Gastroesophageal sphincter (tissue), 4 donors: ENCODE measurements around the gene VAV2. TPM values are rescaled to one million over a fixed set of nuclear protein-coding genes. Genes with fewer than 3 reads are reported as not detected.
A peak's percentile ranks its signal among the peaks of the same experiment; 100 is the strongest.

Experiments used
- ATAC-seq: fragments of 150-250 bp; one replicate; pipeline ENCODE4 v1.9.1; 2016; ENCODE audit warnings: mild to moderate bottlenecking, moderate library complexity
- H3K27ac ChIP-seq, 4 donors: fragments of 200-600 bp; sonication (generic) in 3 of 4; 1 replicate in 3 of 4; 2 replicates in 1 of 4; pipeline ENCODE4 v1.5.1; 2016 to 2019
- H3K27me3 ChIP-seq: fragments of 200-600 bp; sonication (generic); one replicate; pipeline ENCODE4 v1.5.1; 2019
- H3K36me3 ChIP-seq, 2 donors: fragments of 200-600 bp; sonication (generic); one replicate each; pipeline ENCODE4 v1.5.1; 2019; ENCODE audit warnings: control low read depth in 1 of 2
- H3K4me1 ChIP-seq, 3 donors: fragments of 200-600 bp; sonication (generic); 1 replicate in 2 of 3; 2 replicates in 1 of 3; pipeline ENCODE4 v1.5.1; 2016 to 2019; ENCODE audit warnings: control low read depth in 2 of 3
- H3K4me3 ChIP-seq, 2 donors: fragments of 200-600 bp; sonication (generic); one replicate each; pipeline ENCODE4 v1.5.1; 2019; ENCODE audit warnings: mild to moderate bottlenecking in 1 of 2, moderate library complexity in 1 of 2
- H3K9me3 ChIP-seq, 3 donors: fragments of 200-600 bp; sonication (generic); one replicate each; pipeline ENCODE4 v1.5.1; 2017 to 2019; ENCODE audit warnings: control low read depth in 2 of 3
- EP300 ChIP-seq: sonication (generic); formaldehyde crosslinking; IDR thresholded peaks from one replicate; pipeline ENCODE4 v1.6.1; 2017; ENCODE audit warnings: antibody characterized with exemption, mild to moderate bottlenecking
- POLR2A ChIP-seq, 2 donors: fragments of 450-650 bp; IDR thresholded peaks; one replicate each; pipeline ENCODE4 v1.6.1; 2017; ENCODE audit warnings: antibody characterized with exemption in 2 of 2, mild to moderate bottlenecking in 2 of 2, moderate library complexity in 1 of 2
- POLR2AphosphoS5 ChIP-seq: sonication (generic); formaldehyde crosslinking; IDR thresholded peaks from one replicate; pipeline ENCODE4 v1.6.1; 2017; ENCODE audit warnings: antibody characterized with exemption
- WGBS, 2 donors: methylation state at CpG; one replicate each; pipeline ENCODE4 v1.1.5; 2018; ENCODE audit warnings: low coverage in 1 of 2; 5-methylcytosine and 5-hydroxymethylcytosine counted together
- total RNA-seq, 4 donors: library from RNA; depleted of rRNA; stranded (reverse); fragments of >200 nt; gene quantifications; one replicate each; pipeline ENCODE4 v1.1.0, GENCODE V29; 2016
- TF ChIP-seq, protein P1 (sequence below), 4 experiments: fragments of 200-600 bp in 2 of 4; fragments of 450-650 bp in 2 of 4; sonication (generic) in 1 of 4; IDR thresholded peaks; one replicate each; pipeline ENCODE4 v1.5.1; 2017 to 2019; ENCODE audit warnings: antibody characterized with exemption in 4 of 4, mild to moderate bottlenecking in 2 of 4, moderate library complexity in 2 of 4

The VAV2 gene
- total RNA-seq, 4 donors from 2014 or later = 7.7 to 16.8 (median 8.9) TPM

DNA sequence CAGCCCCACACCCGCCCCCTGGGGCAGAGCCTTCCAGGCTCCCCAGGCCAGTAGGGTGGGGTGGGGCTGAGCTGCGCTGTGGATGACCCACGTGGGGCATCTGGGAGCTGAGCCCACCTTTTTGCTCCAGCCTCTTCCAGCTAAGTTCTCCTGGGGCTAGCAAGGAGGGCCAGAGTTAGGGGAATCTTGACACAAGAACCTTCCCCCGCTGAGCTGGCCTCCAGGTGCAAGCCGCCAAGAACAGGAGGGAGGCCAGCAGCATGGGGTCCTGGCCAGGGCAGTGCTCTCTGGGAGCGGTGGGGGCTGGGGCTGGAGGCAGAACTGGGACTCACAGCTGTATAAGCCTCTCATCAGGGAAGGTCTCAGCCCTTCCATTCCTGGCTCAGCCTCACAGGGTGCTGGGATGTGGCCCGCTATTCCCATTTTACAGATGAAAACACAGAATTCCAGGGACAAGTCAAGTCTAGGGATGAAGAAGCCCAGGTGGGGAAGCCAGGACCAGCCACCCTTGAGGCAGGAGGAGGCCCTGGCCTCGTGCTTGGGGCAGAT lies 275.5 kb downstream of the VAV2 start:
- Histone ChIP-seq H3K9me3 (no peaks in the 10 kb centered on the region), H3K36me3 (no peaks in the 10 kb centered on the region), H3K4me3 (no peak overlapping the region), H3K27ac (peak overlapping the region in 1 of 4 donors; percentile 0), H3K4me1 (peaks cover 0 to 17% (median 0%) of the 10 kb centered on the region in 3 donors), H3K27me3 (peaks cover 16% of the 10 kb centered on the region)
- WGBS, 2 donors = 100% methylated on average over 1 of the region's 8 CpGs; no CpG with 5 or more reads in 1 of the 2 donors
- peak; percentile 45 for ATAC-seq
- TF ChIP-seq, protein P1, sequence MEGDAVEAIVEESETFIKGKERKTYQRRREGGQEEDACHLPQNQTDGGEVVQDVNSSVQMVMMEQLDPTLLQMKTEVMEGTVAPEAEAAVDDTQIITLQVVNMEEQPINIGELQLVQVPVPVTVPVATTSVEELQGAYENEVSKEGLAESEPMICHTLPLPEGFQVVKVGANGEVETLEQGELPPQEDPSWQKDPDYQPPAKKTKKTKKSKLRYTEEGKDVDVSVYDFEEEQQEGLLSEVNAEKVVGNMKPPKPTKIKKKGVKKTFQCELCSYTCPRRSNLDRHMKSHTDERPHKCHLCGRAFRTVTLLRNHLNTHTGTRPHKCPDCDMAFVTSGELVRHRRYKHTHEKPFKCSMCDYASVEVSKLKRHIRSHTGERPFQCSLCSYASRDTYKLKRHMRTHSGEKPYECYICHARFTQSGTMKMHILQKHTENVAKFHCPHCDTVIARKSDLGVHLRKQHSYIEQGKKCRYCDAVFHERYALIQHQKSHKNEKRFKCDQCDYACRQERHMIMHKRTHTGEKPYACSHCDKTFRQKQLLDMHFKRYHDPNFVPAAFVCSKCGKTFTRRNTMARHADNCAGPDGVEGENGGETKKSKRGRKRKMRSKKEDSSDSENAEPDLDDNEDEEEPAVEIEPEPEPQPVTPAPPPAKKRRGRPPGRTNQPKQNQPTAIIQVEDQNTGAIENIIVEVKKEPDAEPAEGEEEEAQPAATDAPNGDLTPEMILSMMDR (IDR thresholded peaks at IDR 0.05) = no peak
- TF ChIP-seq POLR2A (IDR thresholded peaks at IDR 0.05) = no peak
- no peak for TF ChIP-seq POLR2AphosphoS5
- no peak for TF ChIP-seq EP300

DNA sequence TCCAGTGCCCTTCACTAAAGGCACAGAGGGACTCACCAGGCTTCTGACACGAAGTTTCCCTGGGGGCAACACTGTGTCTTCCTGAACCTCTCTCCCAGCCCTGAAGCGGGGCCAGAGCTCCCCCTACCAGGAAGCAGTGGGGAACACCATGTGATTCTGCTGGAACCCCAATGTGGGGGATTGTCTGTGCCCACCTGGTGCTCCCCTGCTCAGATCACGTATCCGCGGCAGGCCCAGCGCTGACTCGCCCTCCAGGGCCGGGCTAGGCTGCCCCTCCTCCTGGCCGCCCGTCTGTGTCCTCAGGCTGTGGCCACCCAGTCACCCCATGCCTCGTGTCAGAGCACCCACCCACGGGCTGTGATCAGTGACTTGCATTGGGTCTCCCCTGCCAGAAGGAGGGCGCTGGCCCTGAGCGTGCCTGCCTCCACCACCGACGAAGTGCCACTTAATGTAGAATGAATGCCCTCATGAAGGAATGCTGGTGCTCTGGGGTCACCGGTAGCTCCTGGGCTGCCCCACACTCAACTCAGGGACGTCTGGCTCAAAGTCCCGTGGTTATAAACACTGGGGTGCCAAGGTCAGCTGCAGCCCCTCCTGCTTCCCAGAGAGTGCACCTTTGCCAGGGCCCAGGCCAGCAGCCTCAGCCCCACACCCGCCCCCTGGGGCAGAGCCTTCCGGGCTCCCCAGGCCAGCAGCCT lies 276.1 kb downstream of the VAV2 start:
- peak overlapping the region in 3 of 4 donors; percentile 0 to 29 (median 24) for H3K27ac ChIP-seq
- H3K36me3 ChIP-seq = no peaks in the 10 kb centered on the region
- ATAC-seq = no peak

DNA sequence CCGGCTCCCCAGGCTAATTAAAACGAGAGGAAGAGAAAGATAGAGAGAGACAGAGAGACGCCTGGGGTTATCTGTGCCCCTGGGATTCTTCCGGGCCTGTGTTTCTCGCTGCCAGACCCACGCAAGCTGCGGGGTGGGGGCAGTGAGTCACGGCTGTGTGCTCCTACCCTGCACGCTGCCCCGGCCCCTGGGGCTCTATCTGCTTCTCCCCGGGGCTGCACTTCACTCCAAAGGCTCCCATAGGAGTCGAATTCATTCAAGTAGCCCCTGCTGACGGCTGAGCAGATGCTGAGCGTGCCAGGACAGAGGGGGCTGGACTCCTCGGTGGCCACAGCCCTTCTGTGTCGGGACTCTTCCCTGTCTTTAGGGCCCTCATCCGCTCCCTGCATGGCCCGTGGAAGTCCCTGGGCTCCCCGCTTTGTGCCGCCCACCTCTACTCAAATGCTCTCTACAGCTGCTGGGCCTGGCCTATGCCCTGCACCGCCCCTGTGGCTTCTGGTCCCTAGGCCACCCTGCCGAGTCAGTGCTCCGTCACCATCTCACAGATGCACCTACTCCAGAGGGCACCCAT lies 276.7 kb downstream of the VAV2 start:
- Histone ChIP-seq H3K36me3 (no peaks in the 10 kb centered on the region), H3K9me3 (no peaks in the 10 kb centered on the region), H3K4me1 (peaks cover 0 to 17% (median 0%) of the 10 kb centered on the region in 3 donors), H3K4me3 (no peak overlapping the region), H3K27ac (peak overlapping the region in 2 of 4 donors; percentile 24 to 29), H3K27me3 (peaks cover 16% of the 10 kb centered on the region)
- TF ChIP-seq POLR2A (IDR thresholded peaks at IDR 0.05) (no peak), POLR2AphosphoS5 (no peak)
- TF ChIP-seq, protein P1 (IDR thresholded peaks at IDR 0.05) = no peak
- ATAC-seq = peak; percentile 16
- WGBS, 2 donors = no CpG with 5 or more reads among the region's 23 CpGs

More for the DNA sequence above, 276.1 kb downstream of the VAV2 start:
- TF ChIP-seq, protein P1 (IDR thresholded peaks at IDR 0.05) = peak in 1 of 4 experiments; percentile 34
- TF ChIP-seq POLR2A (IDR thresholded peaks at IDR 0.05) = no peak
- 50 to 70% methylated on average over 4 to 6 of the region's 21 CpGs for WGBS, 2 donors
- Histone ChIP-seq H3K27me3 (peaks cover 16% of the 10 kb centered on the region), H3K4me3 (no peak overlapping the region), H3K4me1 (peaks cover 0 to 17% (median 0%) of the 10 kb centered on the region in 3 donors), H3K9me3 (no peaks in the 10 kb centered on the region)

DNA sequence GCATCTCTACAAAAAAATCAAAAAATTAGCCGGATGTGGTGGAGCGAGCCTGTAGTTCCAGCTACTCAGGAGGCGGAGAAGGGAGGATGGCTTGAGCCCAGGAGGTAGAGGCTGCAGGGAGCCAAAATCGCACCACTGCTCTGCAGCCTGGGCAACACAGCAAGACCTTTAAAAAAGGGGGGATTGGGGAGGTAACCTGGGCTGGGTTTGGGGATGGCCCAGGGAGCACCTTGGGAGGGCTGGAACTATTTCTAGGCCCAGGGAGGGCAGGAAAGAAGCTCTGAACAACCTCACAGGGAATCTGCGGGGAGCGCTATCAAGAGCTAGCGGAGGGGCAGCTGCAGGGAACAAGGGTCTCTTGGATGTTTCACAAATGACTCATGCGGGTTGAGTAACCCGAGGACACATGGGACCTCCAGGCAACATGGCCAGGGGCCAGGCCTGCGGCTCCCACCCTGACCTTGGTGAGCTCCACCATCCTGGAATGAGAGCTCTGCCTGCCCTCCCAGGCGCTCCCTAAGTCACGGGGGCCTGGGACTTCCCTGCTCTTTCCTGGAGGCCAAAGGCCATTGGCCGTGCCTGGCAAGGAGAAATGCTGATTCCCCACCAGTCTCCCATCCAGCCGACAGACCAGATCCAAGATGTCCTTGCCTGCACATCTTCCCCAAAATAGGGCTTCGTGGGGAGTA lies 277.4 kb downstream of the VAV2 start:
- Histone ChIP-seq H3K27me3 (peaks cover 16% of the 10 kb centered on the region), H3K27ac (peak overlapping the region in 1 of 4 donors; percentile 29), H3K4me3 (no peak overlapping the region), H3K36me3 (no peaks in the 10 kb centered on the region), H3K9me3 (no peaks in the 10 kb centered on the region), H3K4me1 (peaks cover 0 to 17% (median 0%) of the 10 kb centered on the region in 3 donors)
- 92% methylated on average over 10 of the region's 15 CpGs; no CpG with 5 or more reads in 1 of the 2 donors for WGBS, 2 donors
- TF ChIP-seq, protein P1 (IDR thresholded peaks at IDR 0.05) = no peak
- TF ChIP-seq EP300 (no peak), POLR2AphosphoS5 (no peak), POLR2A (IDR thresholded peaks at IDR 0.05) (no peak)
- peak; percentile 34 for ATAC-seq
